Small intestine (tissue), 7 donors: ENCODE measurements around the gene SAPCD2. TPM values are rescaled to one million over a fixed set of nuclear protein-coding genes. Genes with fewer than 3 reads are reported as not detected.

ENCODE experiments used
- DNase-seq, 2 donors: peaks; one replicate each; pipeline versions ENCODE4 v3.0.0 to v3.0.0-alpha.2; 2013
- FAIRE-seq: peaks from 2 replicates; lab custom pipeline; 2012; peaks lifted over from hg19 to GRCh38; lab: Jason Lieb, UNC
- H3K27ac ChIP-seq, 3 donors: one replicate each; pipeline ENCODE4 v1.5.1; 2013; ENCODE audit warnings: low read length in 2 of 3, mild to moderate bottlenecking in 2 of 3, control low read depth in 1 of 3, inconsistent platforms in 1 of 3, low read depth in 1 of 3, moderate library complexity in 1 of 3
- H3K27me3 ChIP-seq, 3 donors: one replicate each; pipeline ENCODE4 v1.6.1; 2013; ENCODE audit warnings: low read length in 3 of 3, inconsistent platforms in 1 of 3; ENCODE audit not compliant: control insufficient read depth in 3 of 3, insufficient read depth in 3 of 3
- H3K36me3 ChIP-seq, 3 donors: one replicate each; pipeline ENCODE4 v1.6.1; 2013; ENCODE audit warnings: low read length in 3 of 3, inconsistent platforms in 1 of 3, low read depth in 1 of 3, mild to moderate bottlenecking in 1 of 3, moderate library complexity in 1 of 3; ENCODE audit not compliant: control insufficient read depth in 3 of 3, insufficient read depth in 2 of 3
- H3K4me1 ChIP-seq, 3 donors: one replicate each; pipeline ENCODE4 v1.6.1; 2013; ENCODE audit warnings: low read length in 2 of 3, inconsistent platforms in 1 of 3, low read depth in 1 of 3, mild to moderate bottlenecking in 1 of 3, moderate library complexity in 1 of 3; ENCODE audit not compliant: control insufficient read depth in 3 of 3, insufficient read depth in 2 of 3
- H3K4me3 ChIP-seq, 3 donors: one replicate each; pipeline ENCODE4 v1.5.1; 2013; ENCODE audit warnings: low read length in 3 of 3, control low read depth in 1 of 3, inconsistent platforms in 1 of 3, low read depth in 1 of 3, mild to moderate bottlenecking in 1 of 3, moderate library complexity in 1 of 3
- H3K9me3 ChIP-seq, 2 donors: one replicate each; pipeline ENCODE4 v1.6.1; 2013; ENCODE audit warnings: low read depth in 1 of 2, low read length in 1 of 2; ENCODE audit not compliant: control insufficient read depth in 2 of 2, insufficient read depth in 1 of 2
- WGBS, 3 donors: extraction: QIAGEN DNeasy Blood & Tissue Kit; methylation state at CpG; one replicate each; pipeline ENCODE4 v1.1.7; 2013; 5-methylcytosine and 5-hydroxymethylcytosine counted together
- polyA plus RNA-seq, 4 donors: library from polyadenylated mRNA; stranded (reverse) in 3 of 4; unstranded in 1 of 4; fragments of 200-250 nt in 3 of 4; fragments of 120-200 nt in 1 of 4; gene quantifications; one replicate each; pipeline versions ENCODE4 v1.2.1 to v1.2.3, GENCODE V29; 2013
- donor health status: healthy with polysubstance abuse.
- donor health status: control.
- donor health status: control.
- donor health status: Bipolar disorder and iron deficiency.
- donor health status: healthy.

Gene SAPCD2
- polyA plus RNA-seq, 4 donors: 0.81 to 22.2 (median 7.0) TPM

DNA sequence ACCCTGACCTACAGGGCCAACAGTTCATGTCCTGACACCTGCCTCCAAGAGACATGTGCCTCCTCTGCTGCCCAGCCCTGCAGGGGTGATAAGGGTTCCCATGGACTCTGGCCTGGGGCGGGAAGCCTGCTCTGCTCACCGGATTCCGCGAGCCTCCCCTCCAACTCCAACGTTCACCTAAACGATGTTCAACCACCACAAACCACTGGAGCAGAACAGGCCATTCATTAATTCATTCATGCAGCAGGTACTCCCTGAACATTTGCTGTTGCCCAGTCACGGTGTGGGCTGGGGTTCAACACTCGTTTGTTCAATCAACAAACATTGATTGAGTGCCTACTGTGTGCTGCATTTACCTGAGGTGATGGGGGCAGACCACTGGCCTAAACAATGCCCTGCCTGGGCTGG lies 3.6 kb upstream of the SAPCD2 start:
- 16 to 62% (median 51%) methylated on average over 8 of the region's 8 CpGs for WGBS, 3 donors
- peak overlapping the region in 1 of 3 donors; percentile 47 for H3K27ac ChIP-seq
- peaks cover 4 to 45% (median 6%) of the 10 kb centered on the region in 3 donors for H3K4me1 ChIP-seq
- FAIRE-seq (no peak), DNase-seq (peak; percentile 84 to 87)
- peaks cover 0 to 9% (median 0%) of the 10 kb centered on the region in 3 donors for H3K36me3 ChIP-seq
- no peak overlapping the region for H3K4me3 ChIP-seq
- no peaks in the 10 kb centered on the region for H3K9me3 ChIP-seq
- peaks cover 0 to 22% (median 0%) of the 10 kb centered on the region in 3 donors for H3K27me3 ChIP-seq

DNA sequence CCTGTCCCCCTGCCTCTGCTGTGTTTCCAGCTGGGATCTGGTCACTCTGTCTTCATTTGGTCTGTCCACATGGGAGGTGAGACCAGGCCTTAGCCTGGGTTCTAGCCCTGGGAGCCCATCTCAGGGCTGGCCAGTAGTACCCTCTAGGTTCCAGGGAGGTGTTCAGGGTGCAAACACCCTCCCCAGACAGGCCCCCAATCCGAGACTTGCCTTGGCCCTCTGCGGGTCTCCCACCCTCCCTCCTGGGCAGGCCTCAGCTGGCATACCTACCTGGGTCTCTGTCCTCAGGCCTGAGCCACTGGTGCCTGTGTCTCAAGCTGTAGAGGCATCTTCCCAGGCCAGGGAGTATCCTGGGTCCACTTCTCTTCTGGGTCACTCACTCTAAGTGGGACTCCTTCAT lies 925 bp upstream of the SAPCD2 start:
- H3K4me1 ChIP-seq: peaks cover 0 to 42% (median 4%) of the 10 kb centered on the region in 3 donors
- no peaks in the 10 kb centered on the region for H3K9me3 ChIP-seq
- DNase-seq (no peak), FAIRE-seq (no peak)
- H3K27ac ChIP-seq: peak overlapping the region in 2 of 3 donors; percentile 27 to 77
- peaks cover 0 to 6% (median 0%) of the 10 kb centered on the region in 3 donors for H3K27me3 ChIP-seq
- H3K36me3 ChIP-seq: peaks cover 0 to 2% (median 0%) of the 10 kb centered on the region in 3 donors
- peak overlapping the region in 1 of 3 donors; percentile 44 for H3K4me3 ChIP-seq
- WGBS, 3 donors: 73 to 91% (median 89%) methylated on average over 2 of the region's 2 CpGs

DNA sequence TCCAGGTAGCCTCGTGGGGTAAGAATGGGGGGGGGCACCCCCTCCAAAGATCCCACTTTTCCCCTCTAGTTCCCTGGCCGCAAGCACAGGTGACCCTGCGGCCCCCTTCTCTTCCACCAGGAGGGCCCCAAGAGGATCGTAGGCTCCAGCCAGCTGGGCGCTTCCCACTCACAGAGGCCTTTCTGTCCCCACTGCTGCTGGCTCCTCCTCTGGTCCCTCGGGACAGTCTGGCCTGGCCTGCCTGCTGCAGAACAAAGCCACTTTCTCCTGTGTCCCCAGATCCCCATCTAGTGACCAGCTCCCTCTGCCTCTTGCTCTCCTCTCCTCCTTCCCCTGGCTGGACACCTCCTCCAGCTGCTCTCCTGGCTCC lies 534 bp upstream of the SAPCD2 start:
- FAIRE-seq: no peak
- H3K4me1 ChIP-seq: peaks cover 0 to 42% (median 4%) of the 10 kb centered on the region in 3 donors
- 13 to 20% (median 18%) methylated on average over 6 of the region's 6 CpGs for WGBS, 3 donors
- H3K27me3 ChIP-seq: peaks cover 0 to 6% (median 0%) of the 10 kb centered on the region in 3 donors
- H3K4me3 ChIP-seq: peak overlapping the region in 2 of 3 donors; percentile 42 to 44
- no peaks in the 10 kb centered on the region for H3K9me3 ChIP-seq
- peak overlapping the region in 2 of 3 donors; percentile 27 to 77 for H3K27ac ChIP-seq
- H3K36me3 ChIP-seq: peaks cover 0 to 6% (median 0%) of the 10 kb centered on the region in 3 donors
- no peak for DNase-seq

DNA sequence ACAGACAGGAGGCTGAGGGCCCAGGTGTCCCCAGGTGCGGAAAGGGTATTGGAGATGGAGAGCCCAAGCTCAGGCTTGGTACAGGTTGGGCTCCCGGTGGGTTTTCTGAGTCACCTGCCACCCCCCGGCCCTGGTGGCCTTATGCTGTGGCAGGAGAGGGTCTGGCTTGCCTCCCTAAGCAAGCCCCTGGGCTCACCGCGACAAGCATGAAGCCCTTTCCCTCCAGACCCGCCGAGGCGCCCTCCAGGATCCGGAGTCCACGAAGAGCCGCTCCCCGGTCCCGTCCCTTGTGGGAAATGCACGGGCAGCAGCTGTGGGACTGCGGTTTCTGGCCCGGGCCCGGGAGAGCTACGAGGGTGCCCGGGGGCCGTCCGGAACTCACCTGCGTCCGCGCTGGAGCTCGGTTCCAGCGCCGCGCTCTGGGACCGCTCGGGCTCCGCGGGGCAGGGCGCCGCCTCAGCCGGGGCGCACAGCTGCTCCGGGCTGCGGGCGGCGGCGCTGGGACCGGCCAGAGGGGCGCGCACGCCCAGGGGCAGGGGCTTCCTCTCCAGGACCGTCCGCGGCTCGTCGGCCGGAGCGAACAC lies 757 bp downstream of the SAPCD2 start:
- H3K27ac ChIP-seq: no peak overlapping the region
- FAIRE-seq (no peak), DNase-seq (peak in 1 of 2 donors; percentile 59)
- H3K4me1 ChIP-seq: peaks cover 0 to 42% (median 4%) of the 10 kb centered on the region in 3 donors
- no peaks in the 10 kb centered on the region for H3K9me3 ChIP-seq
- H3K4me3 ChIP-seq: peak overlapping the region in 2 of 3 donors; percentile 42 to 49
- 2 to 4% (median 3%) methylated on average over 38 to 52 of the region's 52 CpGs for WGBS, 3 donors
- peaks cover 0 to 18% (median 0%) of the 10 kb centered on the region in 3 donors for H3K36me3 ChIP-seq
- peaks cover 0 to 6% (median 0%) of the 10 kb centered on the region in 3 donors for H3K27me3 ChIP-seq

DNA sequence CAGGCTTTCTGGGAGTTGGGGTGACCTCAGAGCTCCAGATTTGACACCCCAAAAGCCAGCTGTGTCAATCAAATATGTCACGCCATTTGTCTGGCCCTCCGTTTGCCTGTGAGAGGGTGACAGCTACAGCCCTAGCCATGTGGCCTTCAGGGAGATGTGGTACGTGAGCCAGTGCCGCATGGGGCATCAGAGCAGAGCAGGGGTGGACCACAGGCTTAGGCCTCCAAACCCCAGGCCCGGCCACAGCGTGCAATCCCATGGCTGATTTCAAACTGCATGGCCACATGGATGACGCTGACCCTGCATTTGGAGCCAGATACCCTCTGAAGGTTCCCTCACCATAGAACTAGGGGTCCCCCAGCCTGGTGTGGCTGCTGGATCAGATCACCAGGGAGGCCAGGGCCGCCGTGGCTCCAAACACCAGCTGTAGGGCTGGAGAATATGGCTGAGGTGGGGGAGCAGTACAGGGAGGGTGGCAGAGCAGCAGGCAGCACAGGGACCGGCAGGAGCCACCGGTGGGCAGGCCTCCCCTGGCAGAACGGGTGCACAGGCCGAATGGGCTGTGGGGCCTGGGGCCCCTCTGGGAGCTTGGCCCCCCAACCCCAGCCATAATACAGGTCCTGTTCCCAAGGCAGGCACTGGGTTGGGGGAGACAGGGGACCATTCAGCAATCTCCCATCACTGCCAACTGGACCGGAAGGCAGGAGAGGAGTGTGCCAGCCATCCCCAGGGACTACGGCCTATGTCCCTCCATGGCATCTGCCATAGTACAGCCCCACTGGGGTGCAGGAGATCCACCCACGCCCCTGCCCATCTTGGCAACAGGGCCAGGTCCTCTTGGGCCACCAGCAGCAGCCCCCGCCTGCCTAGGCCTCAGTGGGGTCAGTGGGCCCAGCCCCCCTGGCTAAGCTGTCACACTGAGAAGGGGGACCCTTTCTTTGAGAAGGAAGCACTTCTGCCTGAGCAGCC lies 1.5 kb downstream of the SAPCD2 start:
- FAIRE-seq (no peak), DNase-seq (no peak)
- no peak overlapping the region for H3K27ac ChIP-seq
- peaks cover 0 to 37% (median 4%) of the 10 kb centered on the region in 3 donors for H3K4me1 ChIP-seq
- peaks cover 0 to 6% (median 0%) of the 10 kb centered on the region in 3 donors for H3K27me3 ChIP-seq
- peak overlapping the region in 1 of 3 donors; percentile 49 for H3K4me3 ChIP-seq
- WGBS, 3 donors: 76 to 87% (median 78%) methylated on average over 15 to 17 of the region's 17 CpGs
- H3K9me3 ChIP-seq: no peaks in the 10 kb centered on the region
- peaks cover 0 to 25% (median 0%) of the 10 kb centered on the region in 3 donors for H3K36me3 ChIP-seq

DNA sequence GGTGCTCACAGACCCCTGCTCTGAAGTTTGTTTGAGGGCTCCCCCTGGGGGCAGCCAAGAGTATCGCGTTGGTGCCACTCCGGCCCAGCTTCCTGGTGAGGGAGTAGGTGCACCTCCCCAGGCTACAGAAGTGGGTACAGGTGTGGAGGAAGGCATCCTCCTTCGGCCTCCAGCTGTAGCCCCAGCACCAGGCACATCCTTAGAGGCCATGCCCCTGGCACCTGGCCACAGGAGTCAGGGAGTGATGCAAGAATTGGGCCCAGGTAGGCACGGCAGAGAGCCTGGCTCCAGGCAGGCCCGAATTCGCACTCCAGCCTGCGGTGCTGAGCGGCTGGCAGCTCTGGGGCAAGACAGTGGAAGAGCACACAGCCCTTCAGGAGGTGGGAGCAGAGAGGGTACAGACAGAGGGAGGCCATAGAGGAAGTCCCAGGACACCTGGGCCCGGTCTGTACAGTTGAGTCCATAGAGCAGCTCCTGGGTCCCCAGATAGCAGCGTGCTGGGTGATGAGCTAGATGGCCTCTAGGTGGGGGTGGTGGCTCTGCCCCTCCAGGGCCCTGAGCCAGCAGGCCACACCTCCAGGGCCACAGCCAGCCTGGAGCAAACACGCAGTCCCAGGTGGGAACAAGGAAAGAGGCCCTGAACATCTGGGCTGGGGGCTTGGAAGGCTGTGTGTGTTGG lies 2.4 kb downstream of the SAPCD2 start:
- WGBS, 3 donors: 30 to 49% (median 38%) methylated on average over 12 of the region's 12 CpGs
- H3K4me3 ChIP-seq: no peak overlapping the region
- H3K27ac ChIP-seq: peak overlapping the region in 2 of 3 donors; percentile 47 to 52
- H3K36me3 ChIP-seq: peaks cover 0 to 29% (median 0%) of the 10 kb centered on the region in 3 donors
- FAIRE-seq: no peak
- peaks cover 0 to 29% (median 0%) of the 10 kb centered on the region in 3 donors for H3K4me1 ChIP-seq
- peak; percentile 90 to 93 for DNase-seq
- H3K27me3 ChIP-seq: peaks cover 0 to 6% (median 0%) of the 10 kb centered on the region in 3 donors
- no peaks in the 10 kb centered on the region for H3K9me3 ChIP-seq

DNA sequence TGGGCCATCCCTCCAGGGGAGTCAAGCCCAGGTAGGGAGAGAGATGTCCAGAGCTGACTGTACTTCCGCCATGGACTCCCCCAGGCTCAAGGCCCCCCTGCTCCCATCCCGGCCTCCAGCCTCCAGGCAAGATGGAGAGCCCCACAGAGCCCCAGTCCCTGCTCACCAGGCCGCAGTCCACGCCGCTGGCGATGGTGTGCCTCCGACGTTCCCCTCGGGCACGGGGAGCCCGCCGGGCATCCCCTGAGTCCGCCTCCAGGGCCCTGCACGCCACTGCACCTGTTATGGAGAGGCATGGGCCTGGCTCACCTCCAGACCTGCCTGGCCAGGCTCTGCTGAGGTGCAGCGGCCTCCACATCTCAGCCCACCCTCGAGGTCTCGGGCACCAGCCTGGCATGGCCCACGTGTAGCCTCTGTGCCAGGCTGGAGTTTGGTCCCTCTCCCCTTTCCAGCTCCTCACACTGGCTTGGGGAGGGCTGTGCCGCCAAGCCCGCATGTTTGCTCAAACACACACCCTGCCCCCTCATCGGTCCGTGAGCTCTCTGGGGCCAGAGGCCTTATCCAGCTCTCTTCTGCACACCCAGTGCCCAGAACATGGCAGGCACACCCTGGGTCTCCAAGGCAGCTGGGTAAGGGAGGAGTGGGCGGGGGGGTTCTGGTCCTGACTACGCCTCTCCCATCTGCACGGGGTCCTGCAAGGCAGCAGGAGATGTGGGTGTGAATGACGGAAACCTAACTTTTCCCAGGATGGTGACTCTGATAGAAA lies 4.1 kb downstream of the SAPCD2 start:
- H3K27me3 ChIP-seq: peaks cover 0 to 6% (median 0%) of the 10 kb centered on the region in 3 donors
- H3K4me1 ChIP-seq: peaks cover 0 to 27% (median 0%) of the 10 kb centered on the region in 3 donors
- H3K36me3 ChIP-seq: peaks cover 0 to 32% (median 0%) of the 10 kb centered on the region in 3 donors
- DNase-seq (no peak), FAIRE-seq (no peak)
- no peak overlapping the region for H3K27ac ChIP-seq
- no peak overlapping the region for H3K4me3 ChIP-seq
- no peaks in the 10 kb centered on the region for H3K9me3 ChIP-seq
- WGBS, 3 donors: 81 to 89% (median 88%) methylated on average over 24 to 26 of the region's 26 CpGs
